ENCODE measurements around the gene ZFP90.

The ZFP90 gene

DNA sequence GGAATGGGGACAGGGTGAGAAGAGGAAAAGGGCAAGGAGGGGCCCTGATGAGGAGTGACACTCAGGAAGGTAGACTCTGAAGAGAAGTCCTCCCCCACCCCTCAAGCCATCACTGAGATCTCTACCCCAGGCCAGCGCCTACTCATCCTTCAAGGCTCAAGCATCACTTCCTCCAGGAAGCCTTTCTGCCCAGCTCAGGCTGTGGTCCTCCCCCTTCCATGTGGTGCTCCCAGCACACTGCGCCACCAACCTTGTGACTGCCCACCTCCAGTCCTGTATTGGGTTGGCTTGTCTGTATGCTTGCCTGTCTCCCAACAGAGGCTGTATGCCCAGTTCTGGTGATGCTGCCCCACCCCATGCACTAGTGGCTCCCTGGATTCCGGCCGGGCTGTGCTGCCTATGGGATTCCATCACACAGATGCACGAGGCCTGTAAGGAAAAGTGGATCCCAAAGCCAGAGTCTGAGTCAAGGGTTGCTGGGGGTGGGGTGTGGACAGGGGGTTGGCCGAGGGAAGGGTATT is 19.8 kb upstream of the ZFP90 start:
- TF ChIP-seq ZFX (IDR thresholded peaks at IDR 0.05): no peak
- TF ChIP-seq, protein P1, sequence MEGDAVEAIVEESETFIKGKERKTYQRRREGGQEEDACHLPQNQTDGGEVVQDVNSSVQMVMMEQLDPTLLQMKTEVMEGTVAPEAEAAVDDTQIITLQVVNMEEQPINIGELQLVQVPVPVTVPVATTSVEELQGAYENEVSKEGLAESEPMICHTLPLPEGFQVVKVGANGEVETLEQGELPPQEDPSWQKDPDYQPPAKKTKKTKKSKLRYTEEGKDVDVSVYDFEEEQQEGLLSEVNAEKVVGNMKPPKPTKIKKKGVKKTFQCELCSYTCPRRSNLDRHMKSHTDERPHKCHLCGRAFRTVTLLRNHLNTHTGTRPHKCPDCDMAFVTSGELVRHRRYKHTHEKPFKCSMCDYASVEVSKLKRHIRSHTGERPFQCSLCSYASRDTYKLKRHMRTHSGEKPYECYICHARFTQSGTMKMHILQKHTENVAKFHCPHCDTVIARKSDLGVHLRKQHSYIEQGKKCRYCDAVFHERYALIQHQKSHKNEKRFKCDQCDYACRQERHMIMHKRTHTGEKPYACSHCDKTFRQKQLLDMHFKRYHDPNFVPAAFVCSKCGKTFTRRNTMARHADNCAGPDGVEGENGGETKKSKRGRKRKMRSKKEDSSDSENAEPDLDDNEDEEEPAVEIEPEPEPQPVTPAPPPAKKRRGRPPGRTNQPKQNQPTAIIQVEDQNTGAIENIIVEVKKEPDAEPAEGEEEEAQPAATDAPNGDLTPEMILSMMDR (conservative IDR thresholded peaks at IDR 0.05): no peak
- H3K27ac ChIP-seq: no peak overlapping the region

GRCh38 chr16:68520649-68521086 is 18.4 kb upstream of the ZFP90 start:
- H3K27ac ChIP-seq: no peak overlapping the region
- TF ChIP-seq, protein P1 (conservative IDR thresholded peaks at IDR 0.05): peak; percentile 97
- TF ChIP-seq ZFX (IDR thresholded peaks at IDR 0.05): no peak

DNA sequence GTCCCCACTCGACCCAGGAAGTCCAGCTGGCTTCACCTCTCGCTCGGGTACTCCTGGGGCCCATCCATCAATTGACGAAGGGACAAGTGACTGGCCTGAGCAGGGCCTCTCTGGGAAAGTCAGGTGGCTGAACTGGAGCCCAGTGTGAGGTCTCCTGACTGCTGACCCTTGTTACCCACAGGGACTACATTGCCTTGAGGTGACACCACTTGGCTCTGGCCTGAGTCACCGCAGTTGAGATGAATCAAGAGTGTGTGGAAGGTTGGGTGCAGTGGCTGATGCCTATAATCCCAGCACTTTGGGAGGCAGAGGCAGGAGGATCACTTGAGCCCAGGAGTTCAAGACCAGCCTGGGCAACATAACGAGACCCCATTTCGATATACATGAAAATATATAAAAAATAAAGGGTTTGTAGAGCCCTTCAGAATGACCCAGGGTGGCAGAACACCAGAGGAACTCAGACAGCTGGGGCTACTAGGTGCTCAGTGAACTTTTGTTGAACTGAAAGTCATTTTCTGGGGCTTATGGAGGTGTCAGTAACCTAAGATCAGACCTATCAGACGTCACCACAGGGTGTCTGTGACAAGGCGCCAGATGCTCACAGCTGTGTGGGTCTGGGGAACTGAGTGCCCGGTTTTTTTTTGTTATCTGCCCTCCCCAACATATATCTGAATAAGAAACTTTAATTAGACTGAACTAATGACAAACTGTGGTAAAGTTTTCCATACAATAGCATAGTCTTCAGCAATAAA is 14.8 kb upstream of the ZFP90 start:
- no peak for TF ChIP-seq ZFX (IDR thresholded peaks at IDR 0.05)
- TF ChIP-seq, protein P1 (conservative IDR thresholded peaks at IDR 0.05): no peak

DNA sequence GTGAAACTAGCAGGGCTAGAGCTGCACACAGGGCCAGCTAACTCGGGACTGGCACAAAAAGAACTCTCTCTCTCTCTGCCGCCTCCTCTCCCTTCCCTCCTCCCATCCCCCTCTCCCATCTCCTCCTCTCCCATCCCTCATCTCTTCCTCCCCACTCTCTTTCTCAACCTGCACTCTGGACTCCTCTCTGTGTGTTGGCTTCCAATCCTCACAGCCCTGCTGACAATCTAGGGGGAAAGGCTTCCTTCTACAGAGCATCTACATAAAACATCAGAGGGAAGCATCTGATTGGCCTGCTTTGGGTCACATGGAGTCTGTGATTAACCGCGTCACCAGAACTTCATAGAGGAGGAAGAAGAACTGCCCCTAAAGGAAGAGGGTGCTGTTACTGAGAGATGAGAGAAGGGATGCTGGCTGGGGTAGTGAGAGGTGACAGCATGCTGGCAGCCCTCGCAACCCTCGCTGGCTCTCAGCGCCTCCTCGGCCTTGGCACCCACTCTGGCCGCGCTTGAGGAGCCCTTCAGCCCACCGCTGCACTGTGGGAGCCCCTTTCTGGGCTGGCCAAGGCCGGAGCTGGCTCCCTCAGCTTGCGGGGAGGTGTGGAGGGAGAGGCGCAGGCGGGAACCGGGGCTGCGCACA is 12.8 kb upstream of the ZFP90 start:
- no peak for TF ChIP-seq ZFX (IDR thresholded peaks at IDR 0.05)
- TF ChIP-seq, protein P1 (conservative IDR thresholded peaks at IDR 0.05): no peak
- no peak overlapping the region for H3K27ac ChIP-seq

More for the DNA sequence above, 14.8 kb upstream of the ZFP90 start:
- no peak overlapping the region for H3K27ac ChIP-seq

DNA sequence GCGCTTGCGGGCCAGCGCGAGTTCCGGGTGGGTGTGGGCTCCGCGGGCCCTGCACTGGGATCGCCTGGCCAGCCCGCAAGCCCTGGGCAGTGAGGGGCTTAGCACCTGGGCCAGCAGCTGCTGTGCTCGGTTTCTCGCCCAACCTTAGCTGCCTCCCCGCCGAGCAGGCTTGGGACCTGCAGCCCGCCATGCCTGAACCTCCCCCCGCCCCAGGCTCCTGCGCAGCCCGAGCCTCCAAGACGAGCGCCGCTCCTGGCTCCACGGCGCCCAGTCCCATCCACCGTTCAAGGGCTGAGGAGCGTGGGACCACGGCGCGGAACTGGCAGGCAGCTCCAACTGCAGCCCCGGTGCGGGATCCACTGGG is 12.3 kb upstream of the ZFP90 start:
- TF ChIP-seq ZFX (IDR thresholded peaks at IDR 0.05): no peak
- TF ChIP-seq, protein P1 (conservative IDR thresholded peaks at IDR 0.05): no peak
- no peak overlapping the region for H3K27ac ChIP-seq

DNA sequence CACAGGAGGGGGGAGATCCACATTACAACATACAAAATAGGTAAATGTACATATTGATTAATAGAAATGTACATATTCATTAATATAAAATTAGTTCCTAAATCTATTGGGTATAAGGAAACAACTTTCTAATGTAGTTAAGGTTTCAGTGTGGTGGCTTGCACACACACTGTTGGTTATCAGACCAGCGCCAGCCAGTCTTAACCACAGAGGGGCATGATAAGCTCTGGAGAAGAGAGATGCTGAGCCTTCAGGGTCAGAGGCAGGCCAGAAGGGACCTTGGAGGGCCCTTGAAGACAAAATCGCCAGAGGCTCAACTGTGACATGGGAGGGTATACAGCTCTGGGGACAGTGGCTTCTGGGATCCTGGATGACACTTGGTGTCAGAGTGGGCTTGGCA is 10.9 kb upstream of the ZFP90 start:
- H3K27ac ChIP-seq: no peak overlapping the region
- TF ChIP-seq, protein P1 (conservative IDR thresholded peaks at IDR 0.05): no peak
- no peak for TF ChIP-seq ZFX (IDR thresholded peaks at IDR 0.05)

- TF ChIP-seq, protein P1 (conservative IDR thresholded peaks at IDR 0.05): peak; percentile 94
- no peak for TF ChIP-seq ZFX (IDR thresholded peaks at IDR 0.05)
- no peak overlapping the region for H3K27ac ChIP-seq
These were observed 10.3 kb upstream of the ZFP90 start for GRCh38 chr16:68528686-68529379.
